ENCODE data around the gene MARCHF3. TPM values are rescaled to one million over a fixed set of nuclear protein-coding genes. Genes with fewer than 3 reads are reported as not detected.

The MARCHF3 gene
- total RNA-seq, 1 donor from 2014 or later = 35.7 TPM

DNA sequence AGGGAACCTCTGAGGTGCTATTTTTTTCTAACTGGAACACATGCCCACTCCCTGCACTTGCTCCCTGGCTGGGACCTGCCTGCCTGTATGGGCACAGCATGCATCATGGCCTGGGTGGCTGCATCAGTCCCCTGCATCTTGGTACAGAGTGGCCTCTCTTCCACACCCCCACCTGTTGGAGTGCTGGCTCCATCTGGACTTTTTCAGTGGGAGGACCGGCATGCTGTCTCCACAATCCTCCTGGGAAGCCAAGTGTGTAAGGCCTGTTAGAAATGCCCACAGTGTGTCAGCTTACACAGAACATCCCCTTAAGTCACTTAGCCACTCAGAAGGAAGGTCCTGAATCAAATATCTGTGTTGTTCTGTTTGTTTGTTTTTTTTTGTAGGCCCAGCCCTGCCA is 102.9 kb downstream of the MARCHF3 start:
- Histone ChIP-seq H3K27me3 (ENCODE audit: low read depth) (no peaks in the 10 kb centered on the region), H3K36me3 (no peaks in the 10 kb centered on the region), H3K27ac (replicated peaks) (no peak overlapping the region), H3K4me1 (peaks cover 49% of the 10 kb centered on the region), H3K4me3 (no peak overlapping the region), H3K9me3 (replicated peaks) (no peaks in the 10 kb centered on the region)
- no peak for DNase-seq
- no peak for TF ChIP-seq CTCF (IDR thresholded peaks at IDR 0.05; ENCODE audit: borderline replicate concordance)
- intact Hi-C loops (cut with micrococcal nuclease) = no loop called here

- H3K9me3 ChIP-seq (replicated peaks) = no peaks in the 10 kb centered on the region
- no peak for TF ChIP-seq CTCF (IDR thresholded peaks at IDR 0.05; ENCODE audit: borderline replicate concordance)
- no peaks in the 10 kb centered on the region for H3K27me3 ChIP-seq (ENCODE audit: low read depth)
- no peak overlapping the region for H3K4me3 ChIP-seq
- DNase-seq = no peak
- no peaks in the 10 kb centered on the region for H3K36me3 ChIP-seq
- intact Hi-C loops (cut with micrococcal nuclease) = no loop called here
- H3K4me1 ChIP-seq = peaks cover 50% of the 10 kb centered on the region
- H3K27ac ChIP-seq (replicated peaks) = no peak overlapping the region
These were observed 104.2 kb downstream of the MARCHF3 start for GRCh38 chr5:126926187-126926586.

- no peak for DNase-seq
- no peak for TF ChIP-seq CTCF (IDR thresholded peaks at IDR 0.05; ENCODE audit: borderline replicate concordance)
- intact Hi-C loops (cut with micrococcal nuclease) = no loop called here
- H3K27me3 ChIP-seq (ENCODE audit: low read depth) = no peaks in the 10 kb centered on the region
- no peak overlapping the region for H3K4me3 ChIP-seq
- H3K9me3 ChIP-seq (replicated peaks) = no peaks in the 10 kb centered on the region
- H3K27ac ChIP-seq (replicated peaks) = no peak overlapping the region
- H3K36me3 ChIP-seq = no peaks in the 10 kb centered on the region
- H3K4me1 ChIP-seq = peaks cover 50% of the 10 kb centered on the region
These were observed 104.9 kb downstream of the MARCHF3 start for GRCh38 chr5:126925482-126925881.

GRCh38 chr5:126924331-126925033 is 105.9 kb downstream of the MARCHF3 start:
- intact Hi-C loops (cut with micrococcal nuclease) = no loop called here

DNA sequence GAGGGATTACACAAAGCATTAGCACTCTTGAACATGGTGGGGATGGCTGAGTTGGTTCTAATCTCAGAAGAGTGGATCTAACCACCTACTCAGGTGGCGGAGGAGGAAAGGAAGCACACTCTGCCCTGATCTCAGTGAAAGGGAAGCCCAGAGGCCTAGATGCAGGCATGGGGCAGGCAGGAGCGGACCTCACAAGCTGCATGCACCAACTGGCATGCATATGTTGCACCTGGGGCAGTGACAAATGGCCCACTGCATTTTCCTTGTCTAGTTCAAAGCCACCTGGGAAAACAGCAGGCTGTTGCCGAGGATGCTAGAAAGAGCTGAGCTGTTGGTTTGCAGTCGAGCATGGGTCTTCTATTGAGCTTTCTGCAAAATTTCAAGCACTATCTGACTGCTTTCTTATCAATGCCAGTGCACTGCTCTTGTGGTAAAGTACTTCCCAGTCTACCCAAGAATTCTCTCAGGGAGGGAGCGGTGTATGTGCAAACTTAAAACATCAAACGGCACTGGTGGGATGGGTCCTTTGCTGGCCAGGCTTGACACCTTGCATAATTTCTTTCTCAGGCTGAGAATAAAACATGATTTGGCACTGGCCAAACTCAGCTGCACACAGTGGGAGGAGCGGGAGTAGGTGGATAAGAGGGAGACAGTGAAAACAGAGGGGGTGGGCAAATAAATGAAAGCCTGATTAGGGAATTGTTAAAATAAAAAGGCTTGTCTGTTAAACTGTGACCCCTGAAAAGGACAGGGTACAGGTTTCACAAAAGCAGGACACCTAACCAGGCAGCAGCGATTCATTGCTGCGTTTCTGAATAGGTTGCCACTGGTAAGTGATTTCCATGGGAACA is 108.9 kb downstream of the MARCHF3 start:
- no peak for DNase-seq
- no peak overlapping the region for H3K4me3 ChIP-seq
- peaks cover 62% of the 10 kb centered on the region for H3K4me1 ChIP-seq
- H3K9me3 ChIP-seq (replicated peaks) = no peaks in the 10 kb centered on the region
- no peaks in the 10 kb centered on the region for H3K27me3 ChIP-seq (ENCODE audit: low read depth)
- TF ChIP-seq CTCF (IDR thresholded peaks at IDR 0.05; ENCODE audit: borderline replicate concordance) = no peak
- intact Hi-C loops (cut with micrococcal nuclease) = no loop called here
- peaks cover 12% of the 10 kb centered on the region for H3K36me3 ChIP-seq
- H3K27ac ChIP-seq (replicated peaks) = peak overlapping the region; percentile 81

More at GRCh38 chr5:126924331-126925033, 105.9 kb downstream of the MARCHF3 start:
- DNase-seq = no peak
- no peak for TF ChIP-seq CTCF (IDR thresholded peaks at IDR 0.05; ENCODE audit: borderline replicate concordance)
- Histone ChIP-seq H3K4me3 (no peak overlapping the region), H3K4me1 (peaks cover 50% of the 10 kb centered on the region), H3K36me3 (no peaks in the 10 kb centered on the region), H3K27ac (replicated peaks) (no peak overlapping the region), H3K27me3 (ENCODE audit: low read depth) (no peaks in the 10 kb centered on the region), H3K9me3 (replicated peaks) (no peaks in the 10 kb centered on the region)
